ENCODE measurements around the gene KDM2B.

DNA sequence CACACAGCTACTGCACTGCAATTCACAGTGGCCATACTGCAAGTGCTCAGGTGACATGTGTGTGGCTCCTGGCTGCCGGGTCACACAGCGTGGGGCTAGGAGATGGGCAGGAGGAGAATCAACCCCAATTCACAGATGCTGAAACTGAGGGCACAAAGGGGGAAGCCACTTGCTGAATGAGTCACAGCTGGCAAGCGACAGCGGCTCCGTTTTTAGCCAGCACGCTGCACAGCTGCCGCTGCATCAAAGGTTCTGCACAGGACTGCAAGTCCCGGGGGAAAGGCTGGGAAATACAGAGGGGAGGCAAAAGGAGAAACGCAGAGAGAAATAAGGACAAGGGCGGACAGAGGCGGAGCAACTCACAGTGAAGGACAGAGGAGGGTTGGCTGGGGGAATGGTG is 57.9 kb downstream of the KDM2B start:
- TF ChIP-seq, protein P1, sequence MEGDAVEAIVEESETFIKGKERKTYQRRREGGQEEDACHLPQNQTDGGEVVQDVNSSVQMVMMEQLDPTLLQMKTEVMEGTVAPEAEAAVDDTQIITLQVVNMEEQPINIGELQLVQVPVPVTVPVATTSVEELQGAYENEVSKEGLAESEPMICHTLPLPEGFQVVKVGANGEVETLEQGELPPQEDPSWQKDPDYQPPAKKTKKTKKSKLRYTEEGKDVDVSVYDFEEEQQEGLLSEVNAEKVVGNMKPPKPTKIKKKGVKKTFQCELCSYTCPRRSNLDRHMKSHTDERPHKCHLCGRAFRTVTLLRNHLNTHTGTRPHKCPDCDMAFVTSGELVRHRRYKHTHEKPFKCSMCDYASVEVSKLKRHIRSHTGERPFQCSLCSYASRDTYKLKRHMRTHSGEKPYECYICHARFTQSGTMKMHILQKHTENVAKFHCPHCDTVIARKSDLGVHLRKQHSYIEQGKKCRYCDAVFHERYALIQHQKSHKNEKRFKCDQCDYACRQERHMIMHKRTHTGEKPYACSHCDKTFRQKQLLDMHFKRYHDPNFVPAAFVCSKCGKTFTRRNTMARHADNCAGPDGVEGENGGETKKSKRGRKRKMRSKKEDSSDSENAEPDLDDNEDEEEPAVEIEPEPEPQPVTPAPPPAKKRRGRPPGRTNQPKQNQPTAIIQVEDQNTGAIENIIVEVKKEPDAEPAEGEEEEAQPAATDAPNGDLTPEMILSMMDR (IDR thresholded peaks at IDR 0.05; ENCODE audit: low read length) = no peak
- TF ChIP-seq EZH2 (optimal IDR thresholded peaks at IDR 0.05; ENCODE audit: low read depth, low read length) = no peak

All from MM.1S (cell line).